ENCODE data around the gene GAB4.

- no peak for TF ChIP-seq EP300 (IDR thresholded peaks at IDR 0.05; ENCODE audit: borderline replicate concordance)
- TF ChIP-seq USF1 (IDR thresholded peaks at IDR 0.05) = no peak
- no peak for TF ChIP-seq TCF12 (IDR thresholded peaks at IDR 0.05; ENCODE audit: low read depth)
- TF ChIP-seq CEBPB (IDR thresholded peaks at IDR 0.05) = no peak
- no peak for TF ChIP-seq REST (IDR thresholded peaks at IDR 0.05; ENCODE audit: low read depth)
- TF ChIP-seq FOXM1 (IDR thresholded peaks at IDR 0.05; ENCODE audit: borderline replicate concordance, low read depth) = no peak
- TF ChIP-seq TAF1 (IDR thresholded peaks at IDR 0.05; ENCODE audit: low read depth) = no peak
- no peak for TF ChIP-seq TEAD4 (IDR thresholded peaks at IDR 0.05)
- TF ChIP-seq MAX (IDR thresholded peaks at IDR 0.05) = no peak
- TF ChIP-seq EGR1 (IDR thresholded peaks at IDR 0.05) = no peak
- no peak for TF ChIP-seq CREB1 (IDR thresholded peaks at IDR 0.05; ENCODE audit: low read depth)
- no peak for TF ChIP-seq YY1 (IDR thresholded peaks at IDR 0.05; ENCODE audit: low read depth)
Observed at GRCh38 chr22:16933291-16934282, 74.4 kb downstream of the GAB4 start.
